CD4-positive, alpha-beta T cell treated with Interferon gamma for 1 hour (primary cell): Measurements from ENCODE around the gene HBA1.
A peak's percentile ranks its signal among the peaks of the same experiment; 100 is the strongest.
"Not testable (repeated sequence)": the region's sequence is repeated elsewhere in the genome, so short reads cannot be mapped to it uniquely, and the experiment has no call there.

Experiments used
- DNase-seq: peaks from one replicate; pipeline ENCODE4 v3.0.0-alpha.2; 2020

HBA1 gene

GRCh38 chr16:176006-176405 is 474 bp upstream of the HBA1 start:
- DNase-seq = not testable (repeated sequence)

- DNase-seq = no peak
Observed at GRCh38 chr16:177394-177822, 928 bp downstream of the HBA1 start.

DNA sequence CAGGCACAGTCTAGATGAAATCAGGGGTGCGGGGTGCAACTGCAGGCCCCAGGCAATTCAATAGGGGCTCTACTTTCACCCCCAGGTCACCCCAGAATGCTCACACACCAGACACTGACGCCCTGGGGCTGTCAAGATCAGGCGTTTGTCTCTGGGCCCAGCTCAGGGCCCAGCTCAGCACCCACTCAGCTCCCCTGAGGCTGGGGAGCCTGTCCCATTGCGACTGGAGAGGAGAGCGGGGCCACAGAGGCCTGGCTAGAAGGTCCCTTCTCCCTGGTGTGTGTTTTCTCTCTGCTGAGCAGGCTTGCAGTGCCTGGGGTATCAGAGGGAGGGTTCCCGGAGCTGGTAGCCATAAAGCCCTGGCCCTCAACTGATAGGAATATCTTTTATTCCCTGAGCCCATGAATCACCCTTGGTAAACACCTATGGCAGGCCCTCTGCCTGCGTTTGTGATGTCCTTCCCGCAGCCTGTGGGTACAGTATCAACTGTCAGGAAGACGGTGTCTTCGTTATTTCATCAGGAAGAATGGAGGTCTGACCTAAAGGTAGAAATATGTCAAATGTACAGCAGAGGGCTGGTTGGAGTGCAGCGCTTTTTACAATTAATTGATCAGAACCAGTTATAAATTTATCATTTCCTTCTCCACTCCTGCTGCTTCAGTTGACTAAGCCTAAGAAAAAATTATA is 1.6 kb downstream of the HBA1 start:
- no peak for DNase-seq

- no peak for DNase-seq
Observed at GRCh38 chr16:178668-179015, 2.2 kb downstream of the HBA1 start.

DNA sequence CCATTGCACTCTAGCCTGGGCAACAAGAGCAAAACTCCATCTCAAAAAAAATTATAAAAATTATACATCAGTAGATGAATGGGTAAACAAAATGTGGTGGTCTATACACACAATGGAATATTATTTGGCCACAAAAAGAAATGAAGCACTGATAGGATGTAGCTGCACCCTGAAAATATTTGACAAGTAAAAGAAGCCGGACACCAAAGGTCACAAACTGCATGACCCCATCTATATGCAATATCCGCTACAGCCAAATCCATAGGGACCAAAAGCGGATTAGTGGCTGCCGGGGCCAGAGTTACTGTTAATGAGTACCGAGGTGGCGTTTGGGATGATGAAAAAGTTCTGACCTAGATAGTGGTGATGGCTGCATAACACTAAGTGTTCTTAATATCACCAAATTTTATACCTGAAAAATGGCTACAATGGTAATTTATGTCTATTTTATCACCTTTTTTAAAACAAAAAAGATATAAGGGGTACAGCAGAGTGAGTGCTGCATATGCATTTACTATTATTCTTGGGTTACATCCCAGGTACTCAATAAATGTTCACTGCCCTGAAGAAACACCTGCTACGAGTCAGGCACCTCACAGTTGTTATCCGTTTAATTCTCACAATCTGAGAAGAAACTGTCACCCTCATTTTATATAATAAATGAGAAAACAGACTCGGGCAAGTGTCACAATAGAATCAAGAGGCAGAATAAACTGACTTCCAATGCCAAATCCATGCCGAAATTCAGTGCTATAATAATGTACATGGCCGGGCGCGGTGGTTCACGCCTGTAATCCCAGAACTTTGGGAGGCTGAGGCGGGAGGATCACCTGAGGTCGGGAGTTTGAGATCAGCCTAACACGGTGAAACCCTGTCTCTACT is 3.0 kb downstream of the HBA1 start:
- DNase-seq = no peak

DNA sequence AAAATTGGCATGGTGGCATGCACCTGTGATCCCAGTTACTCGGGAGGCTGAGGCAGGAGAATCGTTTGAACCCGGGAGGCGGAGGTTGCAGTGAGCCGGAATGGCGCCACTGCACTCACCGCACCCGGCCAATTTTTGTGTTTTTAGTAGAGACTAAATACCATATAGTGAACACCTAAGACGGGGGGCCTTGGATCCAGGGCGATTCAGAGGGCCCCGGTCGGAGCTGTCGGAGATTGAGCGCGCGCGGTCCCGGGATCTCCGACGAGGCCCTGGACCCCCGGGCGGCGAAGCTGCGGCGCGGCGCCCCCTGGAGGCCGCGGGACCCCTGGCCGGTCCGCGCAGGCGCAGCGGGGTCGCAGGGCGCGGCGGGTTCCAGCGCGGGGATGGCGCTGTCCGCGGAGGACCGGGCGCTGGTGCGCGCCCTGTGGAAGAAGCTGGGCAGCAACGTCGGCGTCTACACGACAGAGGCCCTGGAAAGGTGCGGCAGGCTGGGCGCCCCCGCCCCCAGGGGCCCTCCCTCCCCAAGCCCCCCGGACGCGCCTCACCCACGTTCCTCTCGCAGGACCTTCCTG is 3.7 kb downstream of the HBA1 start, which contains the start of gene HBQ1:
HBQ1 (plus strand) TSS at position 359 of the 575 bp plus-strand sequence; CDS start at position 387, 28 bp downstream.
- no peak for DNase-seq

DNA sequence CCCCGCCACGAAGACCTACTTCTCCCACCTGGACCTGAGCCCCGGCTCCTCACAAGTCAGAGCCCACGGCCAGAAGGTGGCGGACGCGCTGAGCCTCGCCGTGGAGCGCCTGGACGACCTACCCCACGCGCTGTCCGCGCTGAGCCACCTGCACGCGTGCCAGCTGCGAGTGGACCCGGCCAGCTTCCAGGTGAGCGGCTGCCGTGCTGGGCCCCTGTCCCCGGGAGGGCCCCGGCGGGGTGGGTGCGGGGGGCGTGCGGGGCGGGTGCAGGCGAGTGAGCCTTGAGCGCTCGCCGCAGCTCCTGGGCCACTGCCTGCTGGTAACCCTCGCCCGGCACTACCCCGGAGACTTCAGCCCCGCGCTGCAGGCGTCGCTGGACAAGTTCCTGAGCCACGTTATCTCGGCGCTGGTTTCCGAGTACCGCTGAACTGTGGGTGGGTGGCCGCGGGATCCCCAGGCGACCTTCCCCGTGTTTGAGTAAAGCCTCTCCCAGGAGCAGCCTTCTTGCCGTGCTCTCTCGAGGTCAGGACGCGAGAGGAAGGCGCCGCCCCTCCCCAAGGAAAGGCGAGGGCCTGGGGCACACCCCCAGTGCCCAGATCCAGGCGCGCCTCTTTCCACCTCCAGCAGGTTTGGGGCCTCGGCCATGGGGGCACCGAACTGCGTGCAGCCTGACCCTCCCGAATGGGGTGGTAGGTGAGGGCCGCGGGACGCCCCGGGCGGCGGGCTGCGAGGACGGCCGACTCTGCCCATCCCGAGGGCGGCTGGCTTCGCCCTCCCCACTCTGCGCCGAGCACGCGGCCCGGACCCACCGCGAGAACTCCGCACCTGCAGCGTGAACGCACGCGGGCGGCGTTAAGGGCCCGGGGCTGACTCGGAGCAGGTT is 4.4 kb downstream of the HBA1 start:
- peak; percentile 75 for DNase-seq

DNA sequence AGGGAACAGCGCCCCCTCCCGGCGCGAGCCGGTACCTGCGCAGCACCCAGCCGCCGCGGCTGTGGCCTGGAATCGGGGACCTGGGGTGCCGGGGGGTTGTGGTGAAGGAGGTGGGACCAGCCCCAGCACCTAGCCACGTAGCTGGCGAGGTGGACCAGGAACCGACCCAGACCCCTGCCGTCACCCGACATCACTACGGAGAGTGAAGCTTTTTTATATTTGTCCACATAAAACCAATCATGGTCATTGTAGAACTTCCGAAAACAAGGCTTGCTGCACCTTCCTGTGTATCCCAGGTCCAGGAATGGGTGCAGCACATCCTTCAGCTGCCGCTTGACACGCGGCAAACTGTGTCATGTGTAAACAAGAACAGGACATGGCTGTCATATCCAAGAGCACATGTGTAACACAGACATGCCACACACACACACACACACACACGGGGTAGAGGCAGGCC is 5.1 kb downstream of the HBA1 start:
- no peak for DNase-seq

DNA sequence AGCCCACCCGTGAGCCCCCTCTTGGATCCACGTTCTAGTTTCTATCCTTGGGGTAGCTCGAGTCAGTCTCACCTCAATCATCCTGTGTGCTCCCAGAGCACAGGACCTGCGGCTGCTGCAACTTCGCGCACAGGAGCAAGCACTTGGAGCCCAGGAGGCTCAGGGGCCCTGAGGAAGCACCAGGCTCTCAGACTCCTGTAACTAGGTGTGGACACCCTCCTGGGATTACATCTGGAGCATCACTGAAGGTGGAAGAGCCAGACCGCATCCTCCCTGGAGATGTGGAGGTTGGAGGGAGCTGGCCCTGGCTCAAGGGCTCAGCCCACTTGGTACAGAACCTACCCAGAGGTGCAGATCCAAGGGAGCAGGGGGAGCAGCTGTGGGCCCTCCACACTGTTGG is 6.5 kb downstream of the HBA1 start:
- DNase-seq = no peak

GRCh38 chr16:185213-185612 is 8.7 kb downstream of the HBA1 start:
- DNase-seq = no peak

GRCh38 chr16:185691-186090 is 9.2 kb downstream of the HBA1 start:
- no peak for DNase-seq

GRCh38 chr16:187330-187729 is 10.8 kb downstream of the HBA1 start:
- no peak for DNase-seq

DNA sequence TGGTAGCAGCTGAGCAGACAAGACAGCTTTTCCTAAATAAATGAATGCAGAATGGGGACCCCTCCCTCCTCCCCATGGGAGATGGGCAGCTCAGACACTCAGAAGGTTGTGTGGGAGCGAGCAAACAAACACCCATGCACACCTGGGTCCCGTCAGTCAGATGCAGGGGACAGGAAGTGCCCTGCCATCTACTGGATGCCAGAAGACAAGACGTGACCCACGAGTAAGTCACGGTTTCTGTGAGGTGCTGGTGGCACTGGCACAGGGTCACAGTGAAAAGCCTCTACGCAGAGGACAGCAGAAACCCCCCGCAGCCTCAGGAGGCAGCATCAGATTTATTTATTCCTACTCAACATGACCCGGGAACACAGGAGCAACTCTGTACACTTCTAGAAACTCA is 12.2 kb downstream of the HBA1 start:
- DNase-seq = no peak

GRCh38 chr16:189604-190186 is 13.2 kb downstream of the HBA1 start:
- no peak for DNase-seq

GRCh38 chr16:191831-192230 is 15.4 kb downstream of the HBA1 start:
- DNase-seq = no peak

DNA sequence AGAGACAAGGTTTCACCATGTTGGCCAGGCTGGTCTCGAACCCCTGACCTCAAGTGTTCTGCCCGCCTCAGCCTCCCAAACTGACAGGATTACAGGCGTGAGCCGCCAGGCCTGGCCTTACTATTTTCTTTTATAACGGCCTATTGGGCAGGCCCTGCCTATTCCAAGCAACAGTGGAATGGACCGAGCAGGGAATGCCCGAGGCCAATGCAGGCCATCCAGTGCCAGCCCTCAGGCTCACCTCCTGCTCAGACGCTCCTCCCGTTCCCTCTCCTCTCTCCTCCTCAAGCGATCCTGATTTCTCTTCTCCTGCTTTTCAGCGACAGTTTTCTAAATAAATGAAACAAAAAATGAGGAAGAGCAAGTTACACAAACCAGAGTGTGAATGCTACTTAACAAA is 16.2 kb downstream of the HBA1 start:
- no peak for DNase-seq

DNA sequence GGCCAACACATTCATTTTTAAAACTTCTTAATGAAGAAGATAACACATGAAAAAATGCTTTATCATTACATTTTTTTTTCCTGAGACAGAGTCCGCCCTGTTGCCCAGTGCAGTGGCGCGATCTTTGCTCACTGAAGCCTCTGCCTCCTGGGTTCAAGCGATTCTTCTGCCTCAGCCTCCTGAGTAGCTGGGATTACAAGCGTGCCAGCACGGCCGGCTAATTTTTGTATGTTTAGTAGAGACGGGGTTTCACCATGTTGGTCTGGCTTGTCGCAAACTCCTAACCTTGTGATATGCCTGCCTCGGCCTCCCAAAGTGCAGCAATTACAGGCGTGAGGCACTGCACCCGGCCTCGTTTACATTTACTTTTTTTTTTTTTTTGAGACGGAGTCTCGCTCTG is 17.0 kb downstream of the HBA1 start:
- no peak for DNase-seq

DNA sequence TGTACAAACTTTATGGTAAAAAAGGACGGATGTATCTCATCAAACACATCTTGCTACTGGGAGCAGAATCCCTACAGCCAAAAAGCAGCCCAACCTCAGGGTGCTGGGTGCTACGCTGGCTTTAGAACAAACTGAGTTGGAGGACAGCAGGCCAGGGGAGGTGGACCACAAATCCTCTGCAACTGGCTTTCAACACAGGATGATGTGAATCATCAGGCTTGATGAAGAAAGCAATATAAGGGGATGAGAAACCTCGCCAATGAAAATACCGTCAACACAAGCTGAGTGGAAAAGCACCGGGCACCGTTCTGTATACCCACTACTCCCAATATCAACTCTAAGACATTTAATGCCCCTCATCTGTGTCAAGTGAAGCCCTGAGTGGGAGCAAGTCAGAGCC is 18.0 kb downstream of the HBA1 start:
- no peak for DNase-seq

GRCh38 chr16:200388-200787 is 23.9 kb downstream of the HBA1 start:
- DNase-seq = no peak

DNA sequence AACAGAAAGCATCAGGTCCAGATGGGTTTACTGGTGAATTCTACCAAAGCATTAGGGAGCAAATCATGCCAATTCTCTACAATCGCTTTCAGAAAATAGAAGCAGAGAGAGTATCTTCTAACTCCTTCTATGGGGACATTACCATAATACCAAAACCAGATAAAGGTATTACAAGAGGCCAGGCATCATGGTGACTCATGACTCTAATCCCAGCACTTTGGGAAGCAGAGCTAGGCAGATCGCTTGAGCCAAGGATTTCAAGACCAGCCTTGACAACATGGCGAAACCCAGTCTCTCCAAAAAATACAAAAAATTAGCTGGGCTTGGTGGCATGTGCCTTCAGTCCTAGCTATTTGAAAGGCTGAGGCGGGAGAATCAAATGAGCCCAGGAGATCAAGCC is 26.8 kb downstream of the HBA1 start:
- no peak for DNase-seq

DNA sequence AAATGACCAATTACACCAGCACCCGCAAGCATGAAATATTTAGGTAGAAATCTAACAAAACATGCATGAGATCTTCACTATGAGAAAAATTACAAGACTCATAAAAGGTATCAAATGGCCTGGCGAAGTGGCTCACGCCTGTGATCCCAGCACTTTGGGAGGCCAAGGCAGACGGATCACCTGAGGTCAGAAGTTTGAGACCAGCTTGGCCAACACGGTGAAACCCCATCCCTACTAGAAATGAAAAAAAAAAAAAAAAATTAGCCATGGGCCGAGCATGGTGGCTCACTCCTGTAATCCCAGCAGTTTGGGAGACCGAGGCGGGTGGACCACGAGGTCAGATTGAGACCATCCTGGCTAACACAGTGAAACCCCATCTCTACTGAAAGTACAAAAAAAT is 27.6 kb downstream of the HBA1 start:
- not testable (repeated sequence) for DNase-seq

GRCh38 chr16:209359-209758 is 32.9 kb downstream of the HBA1 start:
- not testable (repeated sequence) for DNase-seq
